Measurements from ENCODE around the gene KIN.
"Not testable (repeated sequence)": the region's sequence is repeated elsewhere in the genome, so short reads cannot be mapped to it uniquely, and the experiment has no call there.

Gene KIN

DNA sequence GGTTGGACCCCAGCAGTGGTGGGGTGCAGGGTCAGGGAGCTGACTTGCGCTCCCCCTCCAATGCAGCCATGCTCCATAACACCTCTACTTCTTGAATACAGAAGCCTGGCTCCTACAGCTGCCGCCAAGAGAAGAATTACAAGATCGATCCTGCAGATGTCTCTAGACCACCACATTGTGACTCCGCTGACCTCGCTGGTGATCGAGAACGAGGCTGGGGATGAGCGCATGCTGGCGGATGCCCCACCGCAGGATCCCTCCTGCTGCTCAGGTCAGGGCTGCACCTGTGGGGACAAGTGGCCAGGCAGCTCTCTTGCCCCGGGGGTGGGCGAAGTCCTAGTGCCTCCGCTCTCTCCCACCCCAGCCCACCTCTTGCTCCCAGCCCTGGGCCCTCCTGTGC is 53.0 kb downstream of the KIN start:
- DNase-seq (ENCODE audit: low read depth), result no peak

DNA sequence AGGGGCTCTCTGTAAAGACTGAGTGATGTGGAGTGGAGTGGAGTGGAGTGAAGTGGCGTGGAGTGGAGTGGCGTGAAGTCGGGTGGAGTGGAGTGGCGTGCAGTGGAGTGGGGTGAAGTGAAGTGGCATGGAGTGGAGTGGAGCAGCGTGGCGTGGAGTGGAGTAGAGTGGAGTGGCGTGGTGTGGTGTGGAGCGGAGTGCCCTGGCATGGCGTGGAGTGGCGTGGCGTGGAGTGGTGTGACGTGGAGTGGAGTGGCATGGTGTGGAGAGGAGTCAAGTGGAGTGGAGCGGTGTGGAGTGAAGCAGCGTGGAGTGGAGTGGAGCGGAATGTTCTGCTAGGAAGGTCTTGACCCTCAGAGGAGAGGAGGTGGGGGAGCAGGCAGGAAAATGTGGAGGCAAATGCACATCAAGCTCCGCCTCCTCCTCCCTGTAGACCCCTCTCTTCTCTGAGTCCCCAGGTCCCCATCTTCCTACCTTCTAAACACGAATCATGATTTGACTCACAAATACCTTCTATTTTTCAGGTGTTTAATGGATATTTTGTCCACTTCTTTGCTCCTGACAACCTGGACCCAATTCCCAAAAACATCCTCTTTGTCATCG is 64.8 kb downstream of the KIN start:
- no peak for DNase-seq (ENCODE audit: low read depth)

DNA sequence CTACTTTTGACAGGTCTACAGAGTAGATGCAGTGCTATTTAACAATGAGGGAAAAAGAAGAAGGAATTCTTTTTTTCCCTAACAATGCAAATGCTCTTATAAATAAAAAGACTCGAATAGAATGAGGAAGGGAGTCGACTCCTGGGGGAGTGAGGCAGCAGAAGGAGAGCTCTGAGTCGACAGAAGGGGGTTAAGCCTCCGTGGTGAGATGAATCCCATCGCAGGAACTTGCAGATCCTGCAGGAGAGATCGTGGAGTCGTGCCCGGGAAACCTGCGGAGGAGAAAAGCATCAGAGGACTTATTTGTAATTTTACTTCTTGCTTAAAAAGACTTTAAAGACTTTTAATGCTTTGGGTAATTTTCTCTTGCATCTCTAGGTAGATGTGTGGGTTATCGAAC is 67.3 kb downstream of the KIN start:
- no peak for DNase-seq (ENCODE audit: low read depth)

DNA sequence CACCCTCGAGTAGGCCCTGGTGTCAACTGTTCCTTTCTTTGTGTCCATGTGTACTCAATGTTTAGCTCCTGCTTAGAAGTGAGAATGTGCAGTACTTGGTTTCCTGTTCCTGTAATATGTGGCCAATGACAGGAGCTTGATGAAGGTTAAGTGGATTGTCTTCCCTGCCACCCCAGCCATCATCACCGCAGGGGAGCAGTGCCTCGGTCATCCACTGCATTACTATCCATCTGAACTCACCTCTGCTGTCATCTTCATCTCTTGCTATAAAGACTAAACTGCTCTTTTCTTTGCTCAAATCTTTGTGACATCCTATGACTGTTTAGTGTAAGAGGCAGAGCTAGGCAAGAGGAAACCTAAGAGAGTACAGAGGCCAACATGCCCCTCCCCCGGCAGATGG is 69.1 kb downstream of the KIN start:
- DNase-seq (ENCODE audit: low read depth), result no peak

DNA sequence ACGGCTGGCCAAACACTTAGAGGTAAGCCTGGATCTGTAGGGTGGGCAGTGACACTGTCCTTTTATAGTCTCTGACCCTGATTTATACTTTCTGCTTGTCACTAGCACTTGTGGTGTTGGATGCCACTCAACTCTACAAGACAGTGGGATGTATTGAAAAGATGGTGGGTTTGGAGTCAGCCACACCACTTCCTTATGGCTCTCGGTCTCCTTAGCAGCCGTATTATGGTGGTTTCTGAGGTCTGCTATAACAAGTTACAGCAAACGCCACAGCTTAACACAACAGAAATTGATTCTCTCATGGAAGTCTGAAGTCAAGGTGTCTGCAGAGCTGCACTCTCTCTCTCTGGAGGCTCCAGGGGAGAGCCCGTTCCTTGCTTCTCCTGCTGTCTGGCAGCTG is 70.0 kb downstream of the KIN start:
- no peak for DNase-seq (ENCODE audit: low read depth)

DNA sequence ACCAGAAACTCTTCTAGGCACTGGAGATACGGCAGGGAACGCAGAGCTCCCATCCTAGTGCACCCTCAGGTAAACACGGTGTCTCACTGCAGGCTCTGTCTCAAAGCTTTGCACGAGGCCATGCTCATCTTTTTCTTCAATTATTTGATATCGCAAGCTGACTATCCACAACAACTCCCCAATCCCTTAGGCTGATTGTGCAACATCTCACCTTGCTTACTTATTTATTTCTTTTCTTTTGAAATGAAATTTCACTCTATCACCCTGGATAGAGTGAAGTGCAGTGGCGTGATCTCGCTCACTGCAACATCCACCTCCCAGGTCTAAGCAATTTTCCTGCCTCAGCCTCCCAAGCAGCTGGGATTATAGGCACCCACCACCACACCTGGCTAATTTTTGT is 72.3 kb downstream of the KIN start:
- DNase-seq (ENCODE audit: low read depth), result no peak

DNA sequence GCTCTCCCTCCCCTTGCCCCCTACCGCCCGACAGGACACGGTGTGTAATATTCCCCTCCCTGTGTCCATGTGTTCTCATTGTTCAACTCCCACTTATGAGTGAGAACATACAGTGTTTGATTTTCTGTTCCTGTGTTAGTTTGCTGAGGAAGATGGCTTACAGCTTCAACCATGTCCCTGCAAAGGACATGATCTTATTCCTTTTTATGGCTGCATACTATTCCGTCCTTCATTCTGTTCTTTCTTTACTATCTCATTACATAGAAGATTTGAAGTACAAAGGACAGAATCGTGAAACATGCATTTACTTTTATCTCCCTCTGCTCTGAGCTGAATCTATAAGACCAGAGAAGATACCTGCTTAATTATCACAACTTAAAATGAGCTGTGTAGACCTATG is 76.7 kb downstream of the KIN start:
- not testable (repeated sequence) for DNase-seq (ENCODE audit: low read depth)

DNA sequence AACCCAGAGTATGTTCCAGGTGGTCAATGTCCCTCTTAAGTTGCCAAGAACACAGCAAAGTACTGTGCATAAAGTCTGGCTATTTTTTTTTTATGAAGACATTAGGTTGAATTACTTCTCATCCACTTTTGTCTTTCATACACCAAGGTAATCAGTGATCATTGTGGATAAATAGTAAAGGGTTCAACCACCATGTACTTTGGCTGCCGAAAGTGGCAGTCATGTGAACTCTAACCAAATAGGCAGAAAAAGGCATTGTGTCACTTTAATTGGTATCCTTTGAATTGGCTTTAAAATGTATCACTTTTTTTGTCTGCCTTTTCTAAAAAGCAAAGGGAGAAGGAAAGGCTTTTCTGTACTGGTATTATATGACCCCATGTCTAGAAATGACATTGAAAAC is 77.3 kb downstream of the KIN start:
- DNase-seq (ENCODE audit: low read depth), result no peak

DNA sequence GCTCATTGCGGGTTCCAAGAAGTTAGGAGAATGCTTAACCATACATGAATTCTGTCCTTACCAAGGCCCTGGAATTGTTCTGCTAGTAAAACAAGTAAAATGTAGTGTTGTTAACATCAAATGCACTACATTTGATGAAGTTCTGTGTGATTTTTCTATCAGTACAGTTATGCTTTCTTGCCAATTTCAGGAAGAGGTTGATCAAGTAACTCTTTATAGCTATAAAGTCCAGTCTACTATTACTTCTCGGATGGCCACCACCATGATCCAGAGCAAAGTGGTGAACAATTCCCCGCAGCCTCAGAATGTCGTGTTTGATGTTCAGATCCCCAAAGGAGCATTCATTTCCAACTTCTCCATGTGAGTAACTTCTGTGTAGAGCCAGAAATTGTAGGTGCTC is 79.0 kb downstream of the KIN start:
- DNase-seq (ENCODE audit: low read depth), result no peak

DNA sequence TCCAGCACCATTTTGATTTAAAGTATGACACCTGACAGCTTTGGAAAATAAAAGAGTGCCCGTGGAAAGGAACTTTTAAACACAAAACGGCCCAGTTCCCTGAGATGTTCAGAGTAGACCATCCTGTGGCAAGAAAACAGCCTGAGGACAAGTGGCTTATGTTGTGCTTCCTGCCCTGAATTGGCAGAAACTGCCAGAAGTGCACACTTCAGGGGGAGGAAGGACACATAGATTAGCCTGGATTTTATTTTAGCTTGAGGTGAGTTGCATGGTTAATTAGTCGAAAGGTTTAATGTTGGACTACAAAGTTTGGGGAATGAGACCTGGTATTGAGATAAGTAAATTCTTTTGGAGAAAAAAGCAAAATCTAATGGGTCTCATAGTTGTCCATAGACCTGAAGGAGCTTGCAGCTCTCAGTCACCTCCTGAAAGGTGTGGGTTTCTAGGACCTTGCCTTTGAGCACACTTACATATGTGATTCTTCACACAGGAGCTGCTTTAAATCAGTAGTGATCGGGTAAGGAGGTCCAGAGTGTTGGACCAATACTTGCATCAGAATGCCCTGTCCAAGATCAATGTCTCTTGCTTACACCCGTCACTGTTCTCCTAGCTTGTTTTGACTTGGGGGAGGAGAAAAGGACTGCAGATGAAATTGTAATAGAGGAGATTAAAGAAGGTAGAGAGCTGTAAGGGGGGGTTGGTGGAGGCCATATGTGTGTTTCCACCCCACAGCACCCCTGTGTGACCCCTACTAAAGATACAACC is 79.8 kb downstream of the KIN start:
- DNase-seq (ENCODE audit: low read depth), result no peak

DNA sequence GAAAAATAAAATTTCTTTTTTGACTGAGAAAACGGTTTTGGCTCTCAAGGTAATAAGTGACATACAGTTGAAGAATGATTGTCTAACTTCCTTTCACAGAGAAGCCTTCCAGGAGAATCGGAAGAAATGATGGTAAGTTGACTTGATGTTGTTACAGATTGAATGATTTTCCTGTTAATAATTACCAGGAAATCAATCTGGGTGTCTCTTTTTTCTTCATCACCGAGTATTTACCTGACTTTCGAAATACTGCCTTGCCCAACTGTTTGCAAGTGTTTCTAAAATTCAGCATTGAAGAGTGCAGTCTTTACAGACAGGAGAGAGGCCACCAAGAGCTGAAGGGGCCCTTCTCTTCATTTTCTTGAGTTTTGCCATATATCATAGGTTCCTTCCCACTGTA is 80.7 kb downstream of the KIN start:
- no peak for DNase-seq (ENCODE audit: low read depth)

DNA sequence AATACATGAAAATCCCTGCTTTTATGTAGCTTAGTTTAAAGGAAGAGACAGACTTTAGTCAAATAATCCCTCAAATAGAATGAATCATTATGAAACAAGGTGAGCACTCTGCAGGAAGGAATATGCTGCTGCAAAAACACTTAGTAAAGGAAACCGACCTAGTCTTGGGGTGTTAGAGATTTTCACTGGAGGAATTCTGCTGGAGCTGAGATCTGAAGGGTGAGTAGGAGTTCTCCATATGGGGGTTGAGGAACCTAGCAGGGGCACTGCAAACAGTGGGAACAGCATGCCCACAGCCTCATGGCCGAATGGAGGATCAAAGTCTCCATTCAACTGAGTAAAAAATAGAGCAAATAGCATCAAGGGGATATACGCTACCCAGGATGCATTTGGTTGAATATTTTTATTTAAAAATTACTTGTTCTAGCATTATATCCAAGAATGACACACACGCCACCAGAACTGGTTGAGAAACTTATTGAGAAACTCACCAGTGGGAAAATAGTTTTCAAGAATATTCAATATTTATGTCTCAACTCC is 81.2 kb downstream of the KIN start:
- DNase-seq (ENCODE audit: low read depth), result no peak

DNA sequence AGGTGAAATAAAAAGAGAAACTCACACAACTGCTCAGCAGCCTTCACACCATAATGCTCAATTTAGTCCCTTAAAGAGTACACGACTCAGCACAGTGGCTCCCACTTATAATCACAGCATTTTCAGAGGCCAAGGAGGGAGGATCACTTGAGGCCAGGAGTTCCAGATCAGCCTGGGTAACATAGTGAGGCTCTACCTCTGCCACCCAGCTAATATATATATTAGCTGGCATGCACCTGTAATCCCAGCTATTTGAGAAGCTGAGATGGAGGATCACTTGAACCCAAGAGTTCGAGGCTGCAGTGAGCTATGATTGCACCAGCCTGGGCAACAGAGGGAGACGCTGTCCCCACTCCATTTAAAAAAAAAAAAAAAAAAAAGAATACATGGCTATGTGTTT is 82.5 kb downstream of the KIN start:
- no peak for DNase-seq (ENCODE audit: low read depth)

DNA sequence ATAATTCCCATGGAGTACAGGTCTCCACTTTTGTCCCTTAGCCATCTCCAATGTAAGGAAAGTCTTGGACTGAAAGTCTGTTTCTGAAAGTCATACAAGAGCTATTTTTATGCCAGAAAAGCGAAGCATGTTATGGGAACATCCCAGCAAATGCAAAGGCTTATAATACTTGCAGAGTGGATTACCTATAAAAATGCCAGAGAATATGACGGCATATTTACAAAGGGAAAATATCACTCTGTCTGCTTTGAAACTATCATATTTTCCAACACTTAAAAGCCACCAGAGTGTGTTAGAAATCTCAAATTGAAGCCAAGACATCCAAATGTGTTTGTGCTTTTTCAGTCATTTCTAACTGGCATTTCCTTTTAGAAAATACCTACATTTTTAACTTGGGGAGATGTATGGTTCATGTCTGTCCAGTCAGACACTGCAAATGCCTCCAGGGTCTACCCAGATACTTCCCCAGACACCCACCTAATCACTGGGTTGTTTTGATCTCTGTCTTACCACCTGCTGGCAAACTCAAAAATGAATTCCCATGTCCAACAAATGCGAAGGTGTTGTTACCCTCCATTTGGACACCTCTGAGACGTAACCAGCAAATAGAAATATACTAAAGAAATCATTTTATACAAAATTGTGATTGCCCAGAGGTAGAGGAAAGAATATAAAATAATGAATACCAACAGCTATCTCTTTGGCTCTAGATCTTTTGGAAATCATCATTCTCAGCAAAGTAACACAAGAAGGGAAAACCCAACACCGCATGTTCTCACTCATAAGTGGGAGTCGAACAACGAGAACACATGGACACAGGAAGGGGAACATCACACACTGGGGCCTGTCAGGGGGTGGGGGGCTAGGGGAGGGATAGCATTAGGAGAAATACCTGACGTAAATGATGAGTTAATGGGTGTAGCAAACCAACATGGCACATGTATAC is 83.4 kb downstream of the KIN start:
- no peak for DNase-seq (ENCODE audit: low read depth)

DNA sequence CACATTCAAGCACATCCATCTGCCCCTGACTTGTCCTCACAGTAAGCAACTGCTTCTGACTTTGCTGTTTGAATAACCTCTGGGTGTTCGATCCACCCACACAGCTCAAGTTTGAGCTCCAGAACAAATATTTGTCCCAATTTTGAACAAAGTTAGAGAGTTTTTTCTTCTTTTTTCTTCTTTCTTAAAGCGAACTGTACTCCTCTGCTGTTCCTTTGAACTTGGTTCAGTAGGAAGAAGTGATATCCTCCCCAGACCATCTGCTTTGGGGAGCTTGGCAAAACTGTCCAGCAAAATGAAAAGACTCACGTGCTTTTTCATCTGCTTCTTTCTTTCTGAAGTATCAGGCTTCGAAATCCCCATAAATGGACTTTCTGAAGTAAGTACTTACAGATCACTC is 84.7 kb downstream of the KIN start, which contains the start of gene ITIH2:
Gene ITIH2, plus strand, starts transcription at position 177 of the 400 bp plus-strand sequence. Its CDS starts 119 bp downstream, at position 296.
- no peak for DNase-seq (ENCODE audit: low read depth)

DNA sequence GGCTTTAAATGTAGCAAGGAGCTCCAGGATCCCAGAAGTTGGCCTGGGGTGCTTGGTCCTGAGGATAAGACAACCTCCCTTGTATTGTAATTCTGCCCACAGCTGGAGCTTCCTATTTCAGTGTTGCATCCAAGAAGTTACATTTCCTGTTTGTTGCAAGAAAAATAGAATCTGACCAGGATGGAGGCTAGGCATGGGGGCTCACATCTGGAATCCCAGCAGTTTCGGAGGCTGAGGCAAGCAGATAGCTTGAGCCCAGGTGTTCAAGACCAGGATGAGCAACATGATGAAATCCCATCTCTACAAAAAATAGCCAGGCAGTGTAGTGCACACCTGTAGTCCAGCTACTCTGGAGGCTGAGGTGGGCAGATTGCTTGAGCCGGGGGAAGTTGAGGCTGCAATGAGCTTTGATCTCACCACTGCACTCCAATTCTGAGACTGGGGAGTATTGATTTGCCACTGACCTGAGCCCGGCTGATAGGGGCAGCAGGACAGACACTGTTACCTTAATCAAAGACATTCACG is 85.4 kb downstream of the KIN start:
- no peak for DNase-seq (ENCODE audit: low read depth)

DNA sequence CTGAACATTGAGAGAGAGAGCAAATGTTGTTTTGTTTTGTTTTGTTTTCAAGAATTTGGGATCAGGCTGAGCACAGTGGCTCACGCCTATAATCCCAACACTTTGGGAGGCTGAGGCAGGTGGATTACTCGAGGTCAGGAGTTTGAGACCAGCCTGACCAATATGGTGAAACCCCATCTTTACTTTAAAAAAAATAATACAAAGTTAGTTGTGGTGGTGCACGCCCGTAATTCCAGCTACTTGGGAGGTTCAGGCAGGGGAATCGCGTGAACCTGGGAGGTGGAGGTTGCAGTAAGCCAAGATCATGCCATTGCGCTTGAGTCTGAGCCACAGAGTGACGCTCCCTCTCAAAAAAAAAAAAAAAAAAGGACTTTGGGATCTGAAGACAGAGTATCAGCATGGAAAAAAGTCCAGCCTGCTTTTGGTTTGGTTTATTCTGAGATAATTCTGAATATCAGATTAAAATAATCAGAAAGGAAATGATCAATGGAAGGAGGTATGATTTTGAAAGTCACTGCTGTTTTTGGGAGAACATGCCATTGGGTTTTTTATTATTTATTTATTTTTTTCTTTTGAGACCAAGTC is 86.5 kb downstream of the KIN start:
- DNase-seq (ENCODE audit: low read depth), result no peak

All from activated T-cell treated with anti-CD3 and anti-CD28 coated beads for 24 hours (primary cell).